Measurements from ENCODE around the gene SEPHS2. TPM values are rescaled to one million over a fixed set of nuclear protein-coding genes. Genes with fewer than 3 reads are reported as not detected.
"Not testable (repeated sequence)": the region's sequence is repeated elsewhere in the genome, so short reads cannot be mapped to it uniquely, and the experiment has no call there.

SEPHS2 gene
- polyA plus RNA-seq, 1 donor = 85.3 TPM

DNA sequence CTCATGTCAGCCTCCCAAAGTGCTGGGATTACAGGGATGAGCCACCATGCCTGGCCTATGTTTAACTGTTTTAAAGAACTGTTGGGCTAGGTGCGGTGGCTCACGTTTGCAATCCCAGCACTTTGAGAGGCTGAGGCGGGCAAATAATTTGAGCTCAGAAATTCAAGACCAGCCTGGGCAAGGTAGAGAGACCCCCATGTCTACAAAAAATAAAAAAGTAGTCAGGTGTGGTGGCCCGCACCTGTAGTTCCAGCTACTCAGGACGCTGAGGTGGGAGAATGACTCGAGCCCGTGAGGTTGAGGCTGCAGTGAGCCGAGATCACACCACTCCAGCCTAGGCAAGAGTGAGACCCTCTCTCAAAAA lies 24.9 kb upstream of the SEPHS2 start:
- Histone ChIP-seq H3K9me3 (ENCODE audit: control insufficient read depth, low read depth, low read length) (peaks cover 4% of the 10 kb centered on the region), H3K36me3 (ENCODE audit: control insufficient read depth, insufficient read depth, low read length) (no peaks in the 10 kb centered on the region), H3K27ac (ENCODE audit: low read length) (no peak overlapping the region), H3K4me1 (ENCODE audit: control insufficient read depth, insufficient read depth, low read length) (peaks cover 6% of the 10 kb centered on the region), H3K4me3 (ENCODE audit: low read length) (no peak overlapping the region), H3K27me3 (ENCODE audit: control insufficient read depth, insufficient read depth, low read length) (peaks cover 19% of the 10 kb centered on the region)
- no CpG with 5 or more reads among the region's 8 CpGs for WGBS (ENCODE audit: insufficient coverage, low lambda C conversion rate)
- DNase-seq = no peak

DNA sequence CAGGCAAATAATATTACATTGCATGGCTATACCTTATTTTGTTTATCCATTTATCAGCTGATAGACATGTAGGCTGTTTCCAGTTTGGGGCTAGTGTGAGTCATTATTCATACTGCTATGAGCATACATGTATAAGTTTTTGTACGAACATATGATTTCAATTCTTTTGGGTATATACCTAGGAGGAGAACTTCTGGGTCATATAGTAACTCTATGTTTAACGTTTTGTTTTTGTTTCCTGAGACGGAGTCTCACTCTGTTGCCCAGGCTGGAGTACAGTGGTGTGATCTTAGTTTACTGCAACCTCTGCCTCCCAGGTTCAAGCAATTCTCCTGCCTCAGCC lies 24.5 kb upstream of the SEPHS2 start:
- Histone ChIP-seq H3K27ac (ENCODE audit: low read length) (no peak overlapping the region), H3K4me3 (ENCODE audit: low read length) (no peak overlapping the region), H3K36me3 (ENCODE audit: control insufficient read depth, insufficient read depth, low read length) (no peaks in the 10 kb centered on the region), H3K4me1 (ENCODE audit: control insufficient read depth, insufficient read depth, low read length) (peaks cover 6% of the 10 kb centered on the region), H3K9me3 (ENCODE audit: control insufficient read depth, low read depth, low read length) (peaks cover 4% of the 10 kb centered on the region), H3K27me3 (ENCODE audit: control insufficient read depth, insufficient read depth, low read length) (peaks cover 16% of the 10 kb centered on the region)
- no peak for DNase-seq
- no CpG with 5 or more reads among the region's 3 CpGs for WGBS (ENCODE audit: insufficient coverage, low lambda C conversion rate)

GRCh38 chr16:30464078-30464477 lies 18.4 kb upstream of the SEPHS2 start:
- Histone ChIP-seq H3K27me3 (ENCODE audit: control insufficient read depth, insufficient read depth, low read length) (no peaks in the 10 kb centered on the region), H3K4me3 (ENCODE audit: low read length) (no peak overlapping the region), H3K27ac (ENCODE audit: low read length) (no peak overlapping the region), H3K4me1 (ENCODE audit: control insufficient read depth, insufficient read depth, low read length) (peaks cover 2% of the 10 kb centered on the region), H3K9me3 (ENCODE audit: control insufficient read depth, low read depth, low read length) (no peaks in the 10 kb centered on the region), H3K36me3 (ENCODE audit: control insufficient read depth, insufficient read depth, low read length) (no peaks in the 10 kb centered on the region)
- no peak for DNase-seq
- WGBS (ENCODE audit: insufficient coverage, low lambda C conversion rate) = no CpG with 5 or more reads among the region's 7 CpGs

GRCh38 chr16:30461426-30461825 lies 15.8 kb upstream of the SEPHS2 start:
- WGBS (ENCODE audit: insufficient coverage, low lambda C conversion rate) = no CpG with 5 or more reads among the region's 5 CpGs
- not testable (repeated sequence) for H3K4me1 ChIP-seq (ENCODE audit: control insufficient read depth, insufficient read depth, low read length); H3K4me3 ChIP-seq (ENCODE audit: low read length); H3K27me3 ChIP-seq (ENCODE audit: control insufficient read depth, insufficient read depth, low read length); DNase-seq; H3K27ac ChIP-seq (ENCODE audit: low read length); H3K36me3 ChIP-seq (ENCODE audit: control insufficient read depth, insufficient read depth, low read length); H3K9me3 ChIP-seq (ENCODE audit: control insufficient read depth, low read depth, low read length)

DNA sequence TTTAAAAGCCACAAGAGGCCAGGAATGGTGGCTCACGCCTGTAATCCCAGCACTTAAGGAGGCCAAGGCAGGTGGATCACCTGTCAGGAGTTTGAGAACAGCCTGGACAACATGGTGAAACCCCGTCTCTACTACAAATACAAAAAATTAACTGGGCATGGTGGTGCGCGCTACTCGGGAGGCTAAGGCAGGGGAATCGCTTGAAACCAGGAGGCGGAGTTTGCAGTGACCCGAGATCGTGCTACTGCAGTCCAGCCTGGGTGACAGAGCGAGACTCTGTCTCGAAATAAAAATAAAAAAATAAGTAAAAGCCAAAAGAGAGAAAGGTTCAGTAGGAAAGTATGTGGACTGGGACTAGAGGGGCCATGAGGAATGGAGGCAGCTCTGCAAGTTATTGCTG lies 13.8 kb upstream of the SEPHS2 start:
- no peaks in the 10 kb centered on the region for H3K27me3 ChIP-seq (ENCODE audit: control insufficient read depth, insufficient read depth, low read length)
- no peak overlapping the region for H3K4me3 ChIP-seq (ENCODE audit: low read length)
- no peak overlapping the region for H3K27ac ChIP-seq (ENCODE audit: low read length)
- WGBS (ENCODE audit: insufficient coverage, low lambda C conversion rate) = no CpG with 5 or more reads among the region's 11 CpGs
- H3K36me3 ChIP-seq (ENCODE audit: control insufficient read depth, insufficient read depth, low read length) = no peaks in the 10 kb centered on the region
- no peaks in the 10 kb centered on the region for H3K9me3 ChIP-seq (ENCODE audit: control insufficient read depth, low read depth, low read length)
- peaks cover 14% of the 10 kb centered on the region for H3K4me1 ChIP-seq (ENCODE audit: control insufficient read depth, insufficient read depth, low read length)
- no peak for DNase-seq

GRCh38 chr16:30458561-30459394 lies 13.1 kb upstream of the SEPHS2 start:
- no peak overlapping the region for H3K4me3 ChIP-seq (ENCODE audit: low read length)
- no CpG with 5 or more reads among the region's 22 CpGs for WGBS (ENCODE audit: insufficient coverage, low lambda C conversion rate)
- peaks cover 21% of the 10 kb centered on the region for H3K4me1 ChIP-seq (ENCODE audit: control insufficient read depth, insufficient read depth, low read length)
- no peaks in the 10 kb centered on the region for H3K9me3 ChIP-seq (ENCODE audit: control insufficient read depth, low read depth, low read length)
- no peaks in the 10 kb centered on the region for H3K27me3 ChIP-seq (ENCODE audit: control insufficient read depth, insufficient read depth, low read length)
- DNase-seq = peak; percentile 48 to 71
- H3K36me3 ChIP-seq (ENCODE audit: control insufficient read depth, insufficient read depth, low read length) = no peaks in the 10 kb centered on the region
- no peak overlapping the region for H3K27ac ChIP-seq (ENCODE audit: low read length)

GRCh38 chr16:30457743-30458560 lies 12.3 kb upstream of the SEPHS2 start:
- no peak overlapping the region for H3K27ac ChIP-seq (ENCODE audit: low read length)
- DNase-seq = no peak
- no CpG with 5 or more reads among the region's 16 CpGs for WGBS (ENCODE audit: insufficient coverage, low lambda C conversion rate)

DNA sequence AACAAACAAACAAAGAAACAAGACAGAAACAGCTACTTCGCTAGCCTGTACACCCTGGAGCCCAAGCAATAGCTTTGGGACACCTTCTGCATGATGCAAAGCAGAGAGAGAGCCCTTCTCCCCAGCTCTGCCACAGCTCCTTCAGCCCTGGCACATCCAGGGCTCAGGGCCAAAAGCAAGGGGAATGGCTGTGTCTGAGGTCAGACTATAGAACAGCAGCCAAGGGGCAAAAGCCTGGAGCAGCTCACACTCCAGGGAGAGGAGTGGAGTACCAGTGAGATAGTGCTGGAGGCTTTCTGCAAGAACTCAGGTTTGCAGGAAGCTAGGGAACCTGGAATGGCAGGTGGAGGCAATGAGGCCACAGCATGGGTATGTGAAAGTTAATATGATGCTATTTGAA lies 11.6 kb upstream of the SEPHS2 start:
- DNase-seq = no peak
- Histone ChIP-seq H3K36me3 (ENCODE audit: control insufficient read depth, insufficient read depth, low read length) (no peaks in the 10 kb centered on the region), H3K9me3 (ENCODE audit: control insufficient read depth, low read depth, low read length) (no peaks in the 10 kb centered on the region), H3K4me1 (ENCODE audit: control insufficient read depth, insufficient read depth, low read length) (peaks cover 31% of the 10 kb centered on the region), H3K27me3 (ENCODE audit: control insufficient read depth, insufficient read depth, low read length) (no peaks in the 10 kb centered on the region), H3K27ac (ENCODE audit: low read length) (no peak overlapping the region), H3K4me3 (ENCODE audit: low read length) (no peak overlapping the region)
- no CpG with 5 or more reads among the region's 1 CpG for WGBS (ENCODE audit: insufficient coverage, low lambda C conversion rate)

More at GRCh38 chr16:30457743-30458560, 12.3 kb upstream of the SEPHS2 start:
- no peak overlapping the region for H3K4me3 ChIP-seq (ENCODE audit: low read length)
- H3K9me3 ChIP-seq (ENCODE audit: control insufficient read depth, low read depth, low read length) = no peaks in the 10 kb centered on the region
- no peaks in the 10 kb centered on the region for H3K27me3 ChIP-seq (ENCODE audit: control insufficient read depth, insufficient read depth, low read length)
- peaks cover 28% of the 10 kb centered on the region for H3K4me1 ChIP-seq (ENCODE audit: control insufficient read depth, insufficient read depth, low read length)
- H3K36me3 ChIP-seq (ENCODE audit: control insufficient read depth, insufficient read depth, low read length) = no peaks in the 10 kb centered on the region

DNA sequence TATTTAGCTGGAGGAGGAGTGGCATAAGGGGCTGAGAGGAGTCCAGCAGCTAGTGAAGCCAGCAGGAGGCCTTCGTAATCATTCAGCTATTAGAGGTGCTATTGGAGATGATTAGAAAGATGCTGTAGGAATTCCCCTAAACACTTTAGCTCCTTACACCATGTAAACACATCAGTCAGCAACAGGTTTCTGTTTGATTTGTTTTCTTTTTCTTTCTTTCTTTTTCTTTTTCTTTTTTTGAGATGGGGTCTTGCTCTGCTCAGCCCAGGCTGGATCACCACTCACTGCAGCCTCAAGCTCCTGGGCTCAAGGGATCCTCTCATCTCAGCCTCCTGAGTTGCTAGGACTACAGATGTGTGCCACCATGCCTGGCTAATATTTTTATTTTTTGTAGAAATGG lies 10.6 kb upstream of the SEPHS2 start:
- Histone ChIP-seq H3K36me3 (ENCODE audit: control insufficient read depth, insufficient read depth, low read length) (no peaks in the 10 kb centered on the region), H3K9me3 (ENCODE audit: control insufficient read depth, low read depth, low read length) (no peaks in the 10 kb centered on the region), H3K4me3 (ENCODE audit: low read length) (no peak overlapping the region), H3K27ac (ENCODE audit: low read length) (no peak overlapping the region), H3K4me1 (ENCODE audit: control insufficient read depth, insufficient read depth, low read length) (peaks cover 31% of the 10 kb centered on the region), H3K27me3 (ENCODE audit: control insufficient read depth, insufficient read depth, low read length) (no peaks in the 10 kb centered on the region)
- DNase-seq = no peak
- no CpG with 5 or more reads among the region's 1 CpG for WGBS (ENCODE audit: insufficient coverage, low lambda C conversion rate)

DNA sequence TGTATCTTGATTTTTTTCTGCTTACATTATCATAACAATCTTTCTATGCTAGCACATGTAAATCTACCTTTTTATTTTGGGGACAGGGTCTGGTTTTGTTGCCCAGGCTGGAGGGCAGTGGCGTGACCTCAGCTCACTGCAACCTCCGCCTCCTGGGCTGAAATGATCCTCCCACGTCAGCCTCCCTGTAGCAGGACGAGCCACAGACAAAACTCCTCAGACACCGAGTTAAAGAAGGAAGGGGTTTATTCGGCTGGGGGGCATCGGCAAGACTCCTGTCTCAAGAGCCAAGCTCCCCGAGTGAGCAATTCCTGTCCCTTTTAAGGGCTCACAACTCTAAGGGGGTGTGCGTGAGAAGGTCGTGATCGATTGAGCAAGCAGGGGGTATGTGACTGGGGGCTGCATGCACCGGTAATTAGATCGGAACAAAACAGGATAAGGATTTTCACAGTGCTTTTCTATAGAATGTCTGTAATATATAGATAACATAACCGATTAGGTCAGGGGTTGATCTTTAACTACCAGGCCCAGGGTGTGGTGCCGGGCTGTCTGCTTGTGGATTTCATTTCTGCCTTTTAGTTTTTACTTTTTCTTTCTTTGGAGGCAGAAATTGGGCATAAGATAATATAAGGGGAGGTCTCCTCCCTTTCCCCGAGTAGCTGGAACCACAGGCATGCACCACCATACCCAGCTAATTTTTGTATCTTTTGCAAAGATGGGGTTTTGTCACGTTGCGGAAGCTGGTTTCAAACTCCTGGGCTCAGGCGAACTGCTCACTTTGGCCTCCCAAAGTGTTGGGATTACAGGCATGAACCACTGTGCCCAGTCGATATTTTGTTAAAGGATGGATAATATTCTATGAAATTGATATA lies 7.3 kb upstream of the SEPHS2 start:
- peak overlapping the region; percentile 51 for H3K27ac ChIP-seq (ENCODE audit: low read length)
- not testable (repeated sequence) for H3K36me3 ChIP-seq (ENCODE audit: control insufficient read depth, insufficient read depth, low read length); H3K9me3 ChIP-seq (ENCODE audit: control insufficient read depth, low read depth, low read length); H3K4me3 ChIP-seq (ENCODE audit: low read length); H3K27me3 ChIP-seq (ENCODE audit: control insufficient read depth, insufficient read depth, low read length)
- DNase-seq = peak in 1 of 2 donors; percentile 15
- WGBS (ENCODE audit: insufficient coverage, low lambda C conversion rate) = no CpG with 5 or more reads among the region's 20 CpGs
- peaks cover 45% of the 10 kb centered on the region for H3K4me1 ChIP-seq (ENCODE audit: control insufficient read depth, insufficient read depth, low read length)
